ENCODE measurements around the gene NFATC3. TPM values are rescaled to one million over a fixed set of nuclear protein-coding genes. Genes with fewer than 3 reads are reported as not detected.

NFATC3 gene
- total RNA-seq, 5 donors from 2014 or later (not counting 1 experiment from before 2014, with no cell fraction given) = 111 to 144 (median 116) TPM

DNA sequence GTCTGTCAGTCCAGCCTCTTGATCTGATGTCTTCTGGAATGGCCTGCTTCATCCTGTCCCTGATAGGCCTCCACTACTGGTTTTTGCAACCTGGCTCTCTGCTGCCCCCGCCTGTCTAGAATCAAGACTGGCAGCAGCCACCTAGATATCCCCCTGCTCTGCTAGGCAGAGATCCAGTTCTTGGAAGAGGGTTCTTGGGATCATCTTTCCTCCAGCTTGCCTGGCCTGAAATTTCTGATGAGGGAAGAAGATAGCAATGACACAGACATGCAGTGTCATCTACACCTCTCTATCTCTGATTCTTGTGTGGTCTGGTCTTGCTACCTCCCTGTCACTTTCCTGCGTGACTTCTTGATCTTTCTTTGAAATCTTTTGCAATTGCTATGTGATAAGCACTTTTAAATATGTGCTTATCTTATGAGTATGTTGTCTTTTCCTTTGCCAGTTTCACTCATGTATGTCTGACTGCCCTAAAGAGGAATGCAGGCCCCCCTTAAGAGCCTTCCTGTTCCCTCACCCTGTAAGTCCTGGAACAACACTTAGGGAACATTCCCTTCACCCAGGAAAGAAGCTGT, 20.3 kb upstream of the NFATC3 start:
- ChIA-PET POLR2A (interaction anchor here (0.6 to 1.4 kb wide), 4 partner anchors 16 to 586 kb away, joined by 3 to 7 read pairs (median 4); no protein-coding TSS in a partner anchor), CTCF (interaction anchor here (0.6 to 2.7 kb wide), 10 partner anchors 10 to 367 kb away, joined by 3 to 13 read pairs (median 3); partner anchors contain the start of genes NFATC3 (in 1 of the 2), RANBP10 (in 1 of the 2) and TSNAXIP1 (in 1 of the 2))
- peaks cover 70 to 83% (median 77%) of the 10 kb centered on the region in 3 donors for H3K4me1 Mint-ChIP-seq
- H3K27ac Mint-ChIP-seq = peak overlapping the region; percentile 81 to 85
- Histone ChIP-seq H3K4me3 (ENCODE audit: control insufficient read depth in 1 of 2, extremely low read depth in 1 of 2, low read length in 1 of 2) (no peak overlapping the region), H3K9me3 (no peaks in the 10 kb centered on the region), H3K36me3 (ENCODE audit: control insufficient read depth in 2 of 2, extremely low read depth in 1 of 2, insufficient read depth in 1 of 2, low read length in 1 of 2) (peaks cover 0 to 6% of the 10 kb centered on the region in 2 donors), H3K27ac (ENCODE audit: low read length) (peak overlapping the region; percentile 54), H3K27me3 (replicated peaks in 1 of 2; ENCODE audit: control insufficient read depth in 2 of 2, extremely low read depth in 1 of 2, insufficient read depth in 2 of 2, low read length in 1 of 2) (no peaks in the 10 kb centered on the region), H3K4me1 (ENCODE audit: control insufficient read depth in 1 of 2, extremely low read depth in 1 of 2, insufficient read depth in 2 of 2, low read length in 2 of 2) (peaks cover 31 to 85% of the 10 kb centered on the region in 2 experiments)
- H3K27me3 Mint-ChIP-seq = no peaks in the 10 kb centered on the region
- peak; percentile 74 to 79 (median 78) for ATAC-seq (replicated peaks in 1 of 4)
- WGBS (ENCODE audit: insufficient coverage) = no CpG with 5 or more reads among the region's 2 CpGs
- no peaks in the 10 kb centered on the region for H3K9me3 Mint-ChIP-seq
- peak; percentile 37 to 78 (median 64) for DNase-seq
- H3K36me3 Mint-ChIP-seq = peaks cover 17% of the 10 kb centered on the region
- peak overlapping the region in 1 of 3 donors; percentile 15 for H3K4me3 Mint-ChIP-seq

DNA sequence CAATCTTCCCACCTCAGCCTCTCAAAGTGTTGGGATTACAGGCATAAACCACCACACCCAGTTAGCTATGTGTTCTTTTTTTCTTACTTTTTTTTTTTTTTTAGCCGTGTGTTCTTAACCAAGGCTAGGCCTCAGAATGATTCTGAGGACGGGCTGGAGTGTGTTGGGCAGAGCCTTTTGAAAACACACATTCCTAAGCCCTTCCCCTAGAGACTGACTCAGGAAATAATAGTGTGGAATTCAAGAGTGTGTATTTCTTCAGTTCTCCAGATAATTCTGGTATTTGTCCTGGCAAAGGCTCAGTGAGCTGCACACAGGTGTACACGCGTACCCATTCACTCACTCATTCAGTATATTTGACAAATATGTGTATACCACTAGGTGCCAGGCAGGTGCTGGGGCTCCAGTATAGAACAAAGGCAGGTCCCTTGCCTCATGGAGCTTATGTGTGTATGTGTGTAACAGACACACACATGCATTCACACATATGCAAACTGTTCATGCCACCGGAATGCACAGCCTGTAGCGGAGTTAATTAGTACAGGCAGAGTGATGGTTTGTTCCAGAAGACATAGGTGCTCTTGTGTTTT, 19.4 kb upstream of the NFATC3 start:
- Histone ChIP-seq H3K4me1 (ENCODE audit: control insufficient read depth in 1 of 2, extremely low read depth in 1 of 2, insufficient read depth in 2 of 2, low read length in 2 of 2) (peaks cover 40 to 85% of the 10 kb centered on the region in 2 experiments), H3K36me3 (ENCODE audit: control insufficient read depth in 2 of 2, extremely low read depth in 1 of 2, insufficient read depth in 1 of 2, low read length in 1 of 2) (peaks cover 0 to 3% of the 10 kb centered on the region in 2 donors)

DNA sequence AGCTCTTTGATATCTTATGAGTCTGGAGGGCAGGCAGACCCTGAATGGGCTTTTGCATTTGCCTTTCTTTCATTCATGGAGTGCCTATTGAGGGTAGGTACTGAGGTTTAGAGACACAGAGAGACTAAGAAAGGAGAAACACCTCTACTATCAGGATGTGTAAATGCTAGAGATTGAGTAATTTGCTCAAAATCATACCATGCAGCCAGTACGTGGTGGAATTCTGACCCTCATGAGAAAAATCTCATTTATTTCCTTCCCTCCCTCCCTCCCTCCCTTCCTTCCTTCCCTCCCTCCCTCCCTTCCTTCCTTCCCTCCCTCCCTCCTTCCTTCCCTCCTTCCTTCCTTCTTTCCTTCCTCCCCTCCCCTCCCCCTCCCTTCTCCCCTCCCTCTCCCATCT, 18.4 kb upstream of the NFATC3 start:
- peak overlapping the region; percentile 81 to 85 for H3K27ac Mint-ChIP-seq
- H3K4me1 Mint-ChIP-seq = peaks cover 77 to 88% (median 82%) of the 10 kb centered on the region in 3 donors
- no CpG with 5 or more reads among the region's 1 CpG for WGBS (ENCODE audit: insufficient coverage)
- Histone ChIP-seq H3K4me1 (ENCODE audit: control insufficient read depth in 1 of 2, extremely low read depth in 1 of 2, insufficient read depth in 2 of 2, low read length in 2 of 2) (peaks cover 49 to 85% of the 10 kb centered on the region in 2 experiments), H3K9me3 (no peaks in the 10 kb centered on the region), H3K36me3 (ENCODE audit: control insufficient read depth in 2 of 2, extremely low read depth in 1 of 2, insufficient read depth in 1 of 2, low read length in 1 of 2) (peaks cover 0 to 3% of the 10 kb centered on the region in 2 donors), H3K4me3 (ENCODE audit: control insufficient read depth in 1 of 2, extremely low read depth in 1 of 2, low read length in 1 of 2) (no peak overlapping the region), H3K27me3 (replicated peaks in 1 of 2; ENCODE audit: control insufficient read depth in 2 of 2, extremely low read depth in 1 of 2, insufficient read depth in 2 of 2, low read length in 1 of 2) (no peaks in the 10 kb centered on the region), H3K27ac (ENCODE audit: low read length) (no peak overlapping the region)
- H3K27me3 Mint-ChIP-seq = no peaks in the 10 kb centered on the region
- peaks cover 10% of the 10 kb centered on the region for H3K36me3 Mint-ChIP-seq
- CTCF ChIA-PET = interaction anchor here (0.7 to 2.0 kb wide), 2 partner anchors 18 to 131 kb away, joined by 3 to 13 read pairs; partner anchors contain the start of gene NFATC3 (in 1 of the 2)
- no peak for DNase-seq
- ATAC-seq (replicated peaks in 1 of 4) = no peak
- POLR2A ChIA-PET = no interaction called here
- H3K4me3 Mint-ChIP-seq = no peak overlapping the region
- H3K9me3 Mint-ChIP-seq = no peaks in the 10 kb centered on the region

More for the DNA sequence above, 19.4 kb upstream of the NFATC3 start:
- POLR2A ChIA-PET = interaction anchor here (0.6 to 1.4 kb wide), 4 partner anchors 15 to 587 kb away, joined by 3 to 7 read pairs (median 4); no protein-coding TSS in a partner anchor
- peaks cover 14% of the 10 kb centered on the region for H3K36me3 Mint-ChIP-seq
- H3K27me3 Mint-ChIP-seq = no peaks in the 10 kb centered on the region
- peak overlapping the region in 1 of 3 donors; percentile 28 for H3K4me3 Mint-ChIP-seq
- DNase-seq (no peak), ATAC-seq (replicated peaks in 1 of 4) (no peak)
- peak overlapping the region; percentile 54 for H3K27ac ChIP-seq (ENCODE audit: low read length)
- H3K9me3 ChIP-seq = no peaks in the 10 kb centered on the region
- H3K4me1 Mint-ChIP-seq = peaks cover 75 to 87% (median 82%) of the 10 kb centered on the region in 3 donors
- 100% methylated on average over 1 of the region's 6 CpGs for WGBS (ENCODE audit: insufficient coverage)
- peak overlapping the region; percentile 81 to 85 for H3K27ac Mint-ChIP-seq
- H3K4me3 ChIP-seq (ENCODE audit: control insufficient read depth in 1 of 2, extremely low read depth in 1 of 2, low read length in 1 of 2) = no peak overlapping the region
- CTCF ChIA-PET = interaction anchor here (0.6 to 2.0 kb wide), 9 partner anchors 9 to 366 kb away, joined by 3 to 13 read pairs (median 3); partner anchors contain the start of genes NFATC3 (in 1 of the 2), RANBP10 (in 1 of the 2) and TSNAXIP1 (in 1 of the 2)
- H3K27me3 ChIP-seq (replicated peaks in 1 of 2; ENCODE audit: control insufficient read depth in 2 of 2, extremely low read depth in 1 of 2, insufficient read depth in 2 of 2, low read length in 1 of 2) = no peaks in the 10 kb centered on the region
- H3K9me3 Mint-ChIP-seq = no peaks in the 10 kb centered on the region

DNA sequence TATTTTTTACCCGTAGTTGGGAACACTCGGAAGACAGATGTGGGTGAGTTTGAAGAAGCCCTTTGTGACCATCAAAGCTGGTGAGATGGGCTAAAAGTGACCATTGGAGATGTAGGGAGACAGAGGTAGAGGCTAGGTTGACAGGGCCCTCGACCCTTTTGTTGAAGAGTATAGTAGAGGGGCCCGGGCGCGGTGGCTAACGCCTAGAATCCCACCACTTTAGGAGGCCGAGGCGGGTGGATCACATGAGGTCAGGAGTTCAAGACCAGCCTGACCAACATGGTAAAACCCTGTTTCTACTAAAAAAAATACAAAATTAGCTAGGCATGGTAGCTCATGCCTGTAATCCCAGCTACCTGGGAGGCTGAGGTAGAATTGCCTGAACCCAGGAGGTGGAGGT, 16.2 kb upstream of the NFATC3 start:
- H3K36me3 ChIP-seq (ENCODE audit: control insufficient read depth in 2 of 2, extremely low read depth in 1 of 2, insufficient read depth in 1 of 2, low read length in 1 of 2) = peaks cover 2 to 3% of the 10 kb centered on the region in 2 donors
- POLR2A ChIA-PET = interaction anchor here (0.6 to 0.7 kb wide), 3 partner anchors 53 to 148 kb away, joined by 3 to 12 read pairs (median 7); no protein-coding TSS in a partner anchor
- no peak overlapping the region for H3K27ac ChIP-seq (ENCODE audit: low read length)
- ATAC-seq (replicated peaks in 1 of 4) (no peak), DNase-seq (no peak)
- peak overlapping the region; percentile 59 to 91 for H3K27ac Mint-ChIP-seq
- H3K4me1 ChIP-seq (ENCODE audit: control insufficient read depth in 1 of 2, extremely low read depth in 1 of 2, insufficient read depth in 2 of 2, low read length in 2 of 2) = peaks cover 51 to 85% of the 10 kb centered on the region in 2 experiments
- WGBS (ENCODE audit: insufficient coverage) = 100% methylated on average over 3 of the region's 9 CpGs
- H3K27me3 ChIP-seq (replicated peaks in 1 of 2; ENCODE audit: control insufficient read depth in 2 of 2, extremely low read depth in 1 of 2, insufficient read depth in 2 of 2, low read length in 1 of 2) = no peaks in the 10 kb centered on the region
- peaks cover 14% of the 10 kb centered on the region for H3K36me3 Mint-ChIP-seq
- peaks cover 76 to 86% (median 86%) of the 10 kb centered on the region in 3 donors for H3K4me1 Mint-ChIP-seq
- no peaks in the 10 kb centered on the region for H3K27me3 Mint-ChIP-seq
- H3K4me3 ChIP-seq (ENCODE audit: control insufficient read depth in 1 of 2, extremely low read depth in 1 of 2, low read length in 1 of 2) = no peak overlapping the region
- H3K9me3 ChIP-seq = no peaks in the 10 kb centered on the region
- CTCF ChIA-PET = no interaction called here
- no peaks in the 10 kb centered on the region for H3K9me3 Mint-ChIP-seq
- peak overlapping the region in 1 of 3 donors; percentile 17 for H3K4me3 Mint-ChIP-seq

DNA sequence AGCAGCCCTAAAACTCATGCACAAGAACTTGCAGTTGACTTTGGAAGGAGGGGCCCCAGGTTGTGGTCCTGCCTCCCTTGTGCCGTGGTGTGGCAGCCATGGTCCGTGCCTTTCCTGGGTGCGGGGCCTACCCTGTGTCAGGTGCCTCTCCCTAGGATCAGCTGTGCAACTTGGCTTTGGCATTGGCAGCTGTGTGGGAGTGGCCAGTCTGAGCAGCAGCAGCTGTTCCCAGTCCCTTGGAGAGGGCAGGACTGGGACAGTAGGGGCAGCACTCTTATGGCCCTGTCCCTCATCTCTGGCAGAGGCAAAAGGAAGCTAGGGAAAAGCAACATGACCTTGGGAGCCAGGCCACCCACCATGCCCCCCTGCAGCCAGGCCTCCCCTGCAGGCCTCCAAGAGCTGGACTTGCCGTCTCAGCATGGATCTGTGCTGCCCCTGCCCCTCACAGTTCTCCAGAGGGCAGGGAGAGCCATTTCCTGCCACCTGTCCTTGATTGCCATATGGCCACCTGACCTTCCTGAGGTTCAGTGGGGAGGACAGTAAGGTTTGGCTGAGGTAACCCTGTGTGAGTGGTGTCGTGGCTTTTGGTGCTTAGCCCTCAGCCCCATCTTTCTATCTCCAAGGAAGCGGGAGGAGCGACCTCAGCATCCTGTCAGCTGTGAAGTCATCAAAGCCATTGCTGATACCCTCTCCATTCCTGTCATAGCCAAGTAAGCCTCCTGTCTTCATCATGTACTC, 15.5 kb upstream of the NFATC3 start:
- no peaks in the 10 kb centered on the region for H3K27me3 ChIP-seq (replicated peaks in 1 of 2; ENCODE audit: control insufficient read depth in 2 of 2, extremely low read depth in 1 of 2, insufficient read depth in 2 of 2, low read length in 1 of 2)
- peak overlapping the region; percentile 72 for H3K27ac ChIP-seq (ENCODE audit: low read length)
- ChIA-PET POLR2A (interaction anchor here (0.6 to 1.0 kb wide), 2 partner anchors 15 to 148 kb away, joined by 4 to 5 read pairs; no protein-coding TSS in a partner anchor), CTCF (interaction anchor here in 1 of 2 donors (0.7 kb wide), 1 partner anchor 13 kb away, joined by 3 read pairs; no protein-coding TSS in a partner anchor)
- Mint-ChIP-seq H3K4me1 (peaks cover 76 to 86% (median 86%) of the 10 kb centered on the region in 3 donors), H3K27ac (peak overlapping the region; percentile 90 to 91), H3K4me3 (peak overlapping the region in 1 of 3 donors; percentile 68), H3K27me3 (no peaks in the 10 kb centered on the region), H3K36me3 (peaks cover 16% of the 10 kb centered on the region), H3K9me3 (no peaks in the 10 kb centered on the region)
- H3K9me3 ChIP-seq = no peaks in the 10 kb centered on the region
- H3K4me3 ChIP-seq (ENCODE audit: control insufficient read depth in 1 of 2, extremely low read depth in 1 of 2, low read length in 1 of 2) = no peak overlapping the region
- ATAC-seq (replicated peaks in 1 of 4) (peak; percentile 68 to 82 (median 74)), DNase-seq (peak in 32 of 35 experiments; percentile 26 to 66 (median 46))
- H3K4me1 ChIP-seq (ENCODE audit: control insufficient read depth in 1 of 2, extremely low read depth in 1 of 2, insufficient read depth in 2 of 2, low read length in 2 of 2) = peaks cover 51 to 85% of the 10 kb centered on the region in 2 experiments
- WGBS (ENCODE audit: insufficient coverage) = 57% methylated on average over 6 of the region's 7 CpGs
- peaks cover 2 to 3% of the 10 kb centered on the region in 2 donors for H3K36me3 ChIP-seq (ENCODE audit: control insufficient read depth in 2 of 2, extremely low read depth in 1 of 2, insufficient read depth in 1 of 2, low read length in 1 of 2)
